ENCODE data around the gene RIN3. TPM values are rescaled to one million over a fixed set of nuclear protein-coding genes. Genes with fewer than 3 reads are reported as not detected.

RIN3 gene
- total RNA-seq, 1 experiment from 2014 or later = 2.4 TPM

- no peak for TF ChIP-seq CTCF (conservative IDR thresholded peaks at IDR 0.05; ENCODE audit: low read depth, low read length)
- no peak for TF ChIP-seq EZH2 (IDR thresholded peaks at IDR 0.05; ENCODE audit: borderline replicate concordance, low read depth, low read length, poor library complexity, severe bottlenecking)
- Histone ChIP-seq H3K4me3 (ENCODE audit: low read depth, low read length, poor library complexity, severe bottlenecking) (no peak overlapping the region), H3K27me3 (replicated peaks; ENCODE audit: insufficient read depth, low read depth, low read length, poor library complexity) (no peaks in the 10 kb centered on the region), H3K4me1 (ENCODE audit: insufficient read depth, low read length, poor library complexity, severe bottlenecking) (no peaks in the 10 kb centered on the region), H3K27ac (ENCODE audit: low read depth, low read length, poor library complexity, severe bottlenecking) (no peak overlapping the region), H3K36me3 (ENCODE audit: insufficient read depth, low read length, poor library complexity, severe bottlenecking) (no peaks in the 10 kb centered on the region), H3K9me3 (ENCODE audit: low read depth, low read length, poor library complexity, severe bottlenecking) (no peaks in the 10 kb centered on the region)
- DNase-seq (ENCODE audit: low spot score) = peak; percentile 9
- intact Hi-C loops (cut with micrococcal nuclease; ENCODE audit: unreplicated experiment) = no loop called here
- ChIA-PET CTCF (no interaction called here), POLR2A (ENCODE audit: low non-redundant PET) (no interaction called here)
- BruUV-seq (replicated peaks) = no TSS peak
Observed at GRCh38 chr14:92692822-92693226, 179.2 kb downstream of the RIN3 start.

- no TSS peak for BruUV-seq (replicated peaks)
- Histone ChIP-seq H3K27me3 (replicated peaks; ENCODE audit: insufficient read depth, low read depth, low read length, poor library complexity) (no peaks in the 10 kb centered on the region), H3K9me3 (ENCODE audit: low read depth, low read length, poor library complexity, severe bottlenecking) (no peaks in the 10 kb centered on the region), H3K4me3 (ENCODE audit: low read depth, low read length, poor library complexity, severe bottlenecking) (no peak overlapping the region), H3K36me3 (ENCODE audit: insufficient read depth, low read length, poor library complexity, severe bottlenecking) (no peaks in the 10 kb centered on the region), H3K27ac (ENCODE audit: low read depth, low read length, poor library complexity, severe bottlenecking) (no peak overlapping the region), H3K4me1 (ENCODE audit: insufficient read depth, low read length, poor library complexity, severe bottlenecking) (no peaks in the 10 kb centered on the region)
- ChIA-PET POLR2A (ENCODE audit: low non-redundant PET) (no interaction called here), CTCF (no interaction called here)
- TF ChIP-seq CTCF (conservative IDR thresholded peaks at IDR 0.05; ENCODE audit: low read depth, low read length) = no peak
- TF ChIP-seq EZH2 (IDR thresholded peaks at IDR 0.05; ENCODE audit: borderline replicate concordance, low read depth, low read length, poor library complexity, severe bottlenecking) = no peak
- intact Hi-C loops (cut with micrococcal nuclease; ENCODE audit: unreplicated experiment) = no loop called here
- no peak for DNase-seq (ENCODE audit: low spot score)
Observed at GRCh38 chr14:92693998-92694795, 180.6 kb downstream of the RIN3 start.

- Histone ChIP-seq H3K27me3 (replicated peaks; ENCODE audit: insufficient read depth, low read depth, low read length, poor library complexity) (no peaks in the 10 kb centered on the region), H3K36me3 (ENCODE audit: insufficient read depth, low read length, poor library complexity, severe bottlenecking) (no peaks in the 10 kb centered on the region), H3K9me3 (ENCODE audit: low read depth, low read length, poor library complexity, severe bottlenecking) (no peaks in the 10 kb centered on the region), H3K27ac (ENCODE audit: low read depth, low read length, poor library complexity, severe bottlenecking) (no peak overlapping the region), H3K4me1 (ENCODE audit: insufficient read depth, low read length, poor library complexity, severe bottlenecking) (no peaks in the 10 kb centered on the region), H3K4me3 (ENCODE audit: low read depth, low read length, poor library complexity, severe bottlenecking) (no peak overlapping the region)
- intact Hi-C loops (cut with micrococcal nuclease; ENCODE audit: unreplicated experiment) = no loop called here
- DNase-seq (ENCODE audit: low spot score) = no peak
- no peak for TF ChIP-seq EZH2 (IDR thresholded peaks at IDR 0.05; ENCODE audit: borderline replicate concordance, low read depth, low read length, poor library complexity, severe bottlenecking)
- no peak for TF ChIP-seq CTCF (conservative IDR thresholded peaks at IDR 0.05; ENCODE audit: low read depth, low read length)
- POLR2A ChIA-PET (ENCODE audit: low non-redundant PET) = no interaction called here
- CTCF ChIA-PET = no interaction called here
- BruUV-seq (replicated peaks) = no TSS peak
Observed at GRCh38 chr14:92694807-92695206, 181.2 kb downstream of the RIN3 start.
